ENCODE results near the gene CCDC159.
"Not testable (repeated sequence)": the region's sequence is repeated elsewhere in the genome, so short reads cannot be mapped to it uniquely, and the experiment has no call there.

Gene CCDC159

DNA sequence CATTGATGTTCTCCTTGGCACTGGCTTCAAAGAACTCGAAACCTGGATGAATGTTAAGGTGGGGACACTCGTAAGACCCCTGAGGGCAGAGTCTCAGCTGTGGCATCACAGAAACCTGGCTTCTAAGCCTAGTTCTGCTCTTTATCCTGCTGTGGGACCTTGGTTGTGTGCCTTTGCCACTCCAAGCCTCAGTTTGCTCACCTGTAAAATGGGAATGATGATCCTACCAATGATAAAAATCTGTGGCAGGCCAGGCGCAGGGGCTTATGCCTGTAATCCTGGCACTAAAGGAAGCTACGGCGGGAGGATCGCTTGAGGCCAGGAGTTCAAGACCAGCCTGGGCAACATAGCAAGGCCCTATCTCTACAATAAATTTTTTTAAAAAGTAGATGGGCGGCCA, 20.8 kb upstream of the CCDC159 start:
- no peak overlapping the region for H3K4me3 ChIP-seq (ENCODE audit: low read length)
- no peak for TF ChIP-seq ZNF274 (IDR thresholded peaks at IDR 0.05; ENCODE audit: low read depth, low read length)

DNA sequence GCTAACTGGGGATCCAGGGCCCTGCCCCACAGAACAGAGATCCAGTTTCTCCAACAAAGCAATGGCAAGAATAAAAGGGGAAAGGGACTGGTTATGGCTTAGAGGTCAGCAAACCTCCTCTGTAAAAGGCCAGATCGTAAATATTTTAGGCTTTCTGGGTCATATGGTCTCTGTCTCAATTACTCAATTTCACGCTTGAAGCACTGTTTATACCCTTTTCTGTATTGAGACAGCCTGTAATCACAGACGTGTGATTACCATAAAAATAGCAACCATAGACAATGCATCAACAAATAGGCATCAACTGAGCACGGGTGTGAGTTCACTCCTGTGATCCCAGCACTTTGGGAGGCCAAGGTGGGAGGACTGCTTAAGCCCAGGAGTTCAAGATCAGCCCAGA, 16.2 kb upstream of the CCDC159 start:
- TF ChIP-seq ZNF274 (IDR thresholded peaks at IDR 0.05; ENCODE audit: low read depth, low read length): no peak
- no peak overlapping the region for H3K4me3 ChIP-seq (ENCODE audit: low read length)

DNA sequence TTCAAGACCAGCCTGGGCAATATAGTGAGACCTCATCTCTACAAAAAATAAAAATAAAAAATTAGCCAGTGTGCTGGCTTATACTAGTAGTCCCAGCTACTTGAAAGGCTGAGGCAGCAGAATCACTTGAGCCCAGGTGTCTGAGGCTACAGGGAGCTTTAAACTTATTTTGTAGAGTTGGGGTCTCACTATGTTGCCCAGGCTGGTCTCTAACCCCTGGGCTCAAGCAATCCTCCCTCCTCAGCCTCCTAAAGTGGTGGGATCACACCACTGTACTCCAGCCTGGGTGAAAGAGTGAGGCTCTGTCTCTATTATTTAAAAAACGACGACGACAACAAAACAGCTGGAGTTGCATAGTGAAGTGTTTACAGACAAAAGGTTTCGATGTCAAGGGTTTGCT, 14.8 kb upstream of the CCDC159 start:
- no peak overlapping the region for H3K4me3 ChIP-seq (ENCODE audit: low read length)
- TF ChIP-seq ZNF274 (IDR thresholded peaks at IDR 0.05; ENCODE audit: low read depth, low read length): no peak

DNA sequence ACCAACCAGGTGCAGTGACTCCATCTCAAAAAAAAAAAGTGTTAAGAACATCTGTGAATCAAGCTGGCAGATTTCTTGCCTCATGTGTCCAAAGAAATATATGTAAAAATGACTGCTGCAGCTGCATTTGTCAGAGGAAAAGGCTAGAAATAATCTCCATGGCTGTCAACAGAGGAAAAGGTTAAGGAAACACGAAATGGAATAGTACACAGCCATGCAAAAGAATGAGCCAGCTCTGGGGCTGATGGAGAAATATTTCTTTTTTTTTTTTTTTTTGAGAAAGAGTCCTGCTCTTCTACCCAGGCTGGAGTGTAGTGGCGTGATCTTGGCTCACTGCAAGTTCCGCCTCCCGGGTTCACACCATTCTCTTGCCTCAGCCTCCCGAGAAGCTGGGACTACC, 13.5 kb upstream of the CCDC159 start:
- no peak overlapping the region for H3K4me3 ChIP-seq (ENCODE audit: low read length)
- TF ChIP-seq ZNF274 (IDR thresholded peaks at IDR 0.05; ENCODE audit: low read depth, low read length): no peak

DNA sequence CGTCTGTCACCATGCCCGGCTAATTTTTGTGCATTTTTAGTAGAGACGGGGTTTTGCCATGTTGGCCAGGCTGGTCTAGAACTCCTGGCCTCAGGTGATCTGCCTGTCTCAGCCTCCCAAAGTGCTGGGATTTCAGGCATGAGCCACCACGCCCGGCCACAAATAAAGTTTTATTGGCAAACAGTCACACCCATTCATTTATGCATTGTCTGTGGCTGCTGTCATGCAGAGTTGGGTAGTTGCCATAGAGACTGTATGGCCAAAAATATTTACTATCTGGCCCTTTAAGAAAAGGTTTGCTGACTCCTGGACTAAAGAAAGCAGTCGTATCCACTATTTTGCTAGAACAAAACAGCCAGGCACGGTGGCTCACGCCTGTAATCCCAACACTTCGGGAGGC, 12.5 kb upstream of the CCDC159 start:
- H3K4me3 ChIP-seq (ENCODE audit: low read length): not testable (repeated sequence)

DNA sequence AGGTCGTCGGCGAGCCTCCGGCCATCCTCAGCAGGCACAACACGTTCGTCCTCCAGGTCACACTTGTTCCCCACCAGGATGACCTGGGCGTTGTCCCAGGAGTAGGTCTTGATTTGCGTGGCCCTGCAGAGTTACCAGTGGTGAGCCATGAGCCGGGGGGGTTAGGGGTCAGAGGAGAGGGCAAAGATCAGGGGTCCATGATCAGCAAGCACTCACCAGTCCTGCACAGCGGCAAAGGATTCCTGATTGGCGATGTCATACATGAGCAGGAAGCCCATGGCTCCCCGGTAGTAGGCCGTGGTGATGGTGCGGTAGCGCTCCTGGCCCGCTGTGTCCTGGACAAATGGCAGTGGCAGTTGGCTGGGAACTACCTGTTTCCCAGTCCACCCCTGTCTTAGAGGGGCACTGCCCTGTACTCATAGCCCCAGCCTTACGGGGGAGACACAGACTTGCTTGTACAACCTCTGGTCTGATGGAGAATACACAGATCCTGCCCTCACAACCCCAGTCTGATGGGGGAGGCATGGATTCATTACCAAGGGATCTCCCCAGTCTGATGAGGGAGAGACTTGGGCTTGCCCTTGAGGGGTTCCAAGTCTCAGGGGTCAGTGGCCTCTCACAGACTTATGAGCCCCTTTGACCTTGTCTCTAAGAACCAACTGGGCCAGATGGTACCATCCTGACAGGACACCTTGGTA, 10.7 kb upstream of the CCDC159 start:
- H3K4me3 ChIP-seq (ENCODE audit: low read length): no peak overlapping the region
- no peak for TF ChIP-seq ZNF274 (IDR thresholded peaks at IDR 0.05; ENCODE audit: low read depth, low read length)

DNA sequence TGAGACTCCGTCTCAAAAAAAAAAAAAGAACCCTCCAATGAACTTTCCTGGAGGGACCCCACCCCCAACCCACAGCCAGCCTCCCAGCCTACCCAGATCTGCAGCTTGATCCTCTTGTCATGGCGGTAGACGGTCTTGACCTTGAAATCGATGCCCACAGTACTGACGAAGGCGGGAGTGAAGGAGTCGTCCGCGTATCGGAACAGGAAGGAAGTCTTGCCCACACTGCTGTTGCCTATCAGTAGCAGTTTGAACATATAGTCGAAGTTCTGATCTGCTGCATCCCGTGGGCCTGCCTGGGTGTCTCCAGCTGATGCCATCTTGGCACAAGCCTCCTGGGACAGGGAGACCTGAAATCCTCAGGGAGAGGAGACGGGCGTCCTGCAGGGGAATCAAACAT, 9.2 kb upstream of the CCDC159 start:
- no peak for TF ChIP-seq ZNF274 (IDR thresholded peaks at IDR 0.05; ENCODE audit: low read depth, low read length)
- H3K4me3 ChIP-seq (ENCODE audit: low read length): no peak overlapping the region

DNA sequence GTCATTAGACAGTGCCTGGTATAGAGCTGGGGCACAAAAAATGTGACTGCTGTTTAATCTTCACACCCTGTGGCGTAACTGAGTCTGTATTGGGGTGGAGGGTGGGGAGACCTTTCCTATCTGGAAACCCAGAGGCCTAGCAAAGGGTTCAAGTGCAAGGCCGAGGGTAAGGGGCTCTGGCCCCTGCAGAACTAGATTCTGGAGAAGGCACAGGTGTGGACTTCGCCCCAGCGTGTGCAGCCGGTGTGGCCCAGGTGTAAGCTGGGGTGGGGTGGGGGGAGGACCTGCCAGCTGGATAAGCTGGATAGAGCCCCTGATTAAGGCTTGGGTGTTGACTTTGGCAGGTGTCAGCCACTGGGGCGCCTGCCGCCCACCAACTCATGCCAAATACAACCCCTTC, 8.2 kb upstream of the CCDC159 start:
- no peak overlapping the region for H3K4me3 ChIP-seq (ENCODE audit: low read length)

DNA sequence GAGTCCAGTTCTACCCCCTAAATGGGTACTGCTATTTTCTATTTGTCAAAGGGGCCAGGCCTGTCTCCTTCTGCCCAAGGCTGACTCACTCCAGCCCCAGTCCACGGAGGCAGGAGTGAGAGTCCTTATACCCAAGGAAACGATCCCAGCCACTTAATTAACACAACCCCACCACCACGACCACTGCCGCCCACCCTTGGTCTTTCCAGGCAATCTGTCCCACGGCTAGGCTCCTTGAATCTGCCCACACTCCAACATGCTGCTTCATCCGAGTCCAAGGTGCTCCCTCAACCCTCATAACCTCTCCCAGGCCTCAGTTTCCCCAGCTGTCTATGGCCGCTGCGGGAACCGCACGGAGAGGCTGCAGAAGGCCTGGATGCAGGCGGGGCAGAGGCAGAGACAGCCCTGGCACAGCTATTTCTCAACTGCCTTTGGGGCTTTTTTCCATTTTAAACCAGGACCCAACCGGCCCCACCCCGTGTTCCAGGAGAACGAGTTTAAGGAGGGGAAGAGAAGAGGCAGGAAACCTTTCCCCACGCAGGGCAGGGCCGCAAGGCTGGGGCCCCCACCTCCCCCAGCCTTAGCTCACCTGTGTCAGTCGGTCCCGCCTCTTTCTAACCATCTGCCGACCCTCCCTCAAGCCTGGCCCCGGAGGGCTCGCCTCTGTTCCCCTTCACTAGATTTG, 7.6 kb upstream of the CCDC159 start:
- TF ChIP-seq ZNF274 (IDR thresholded peaks at IDR 0.05; ENCODE audit: low read depth, low read length): no peak
- peak overlapping the region; percentile 63; the same call in 1 of the 2 replicates for H3K4me3 ChIP-seq (ENCODE audit: low read length)

More for the DNA sequence above, 8.2 kb upstream of the CCDC159 start:
- no peak for TF ChIP-seq ZNF274 (IDR thresholded peaks at IDR 0.05; ENCODE audit: low read depth, low read length)

DNA sequence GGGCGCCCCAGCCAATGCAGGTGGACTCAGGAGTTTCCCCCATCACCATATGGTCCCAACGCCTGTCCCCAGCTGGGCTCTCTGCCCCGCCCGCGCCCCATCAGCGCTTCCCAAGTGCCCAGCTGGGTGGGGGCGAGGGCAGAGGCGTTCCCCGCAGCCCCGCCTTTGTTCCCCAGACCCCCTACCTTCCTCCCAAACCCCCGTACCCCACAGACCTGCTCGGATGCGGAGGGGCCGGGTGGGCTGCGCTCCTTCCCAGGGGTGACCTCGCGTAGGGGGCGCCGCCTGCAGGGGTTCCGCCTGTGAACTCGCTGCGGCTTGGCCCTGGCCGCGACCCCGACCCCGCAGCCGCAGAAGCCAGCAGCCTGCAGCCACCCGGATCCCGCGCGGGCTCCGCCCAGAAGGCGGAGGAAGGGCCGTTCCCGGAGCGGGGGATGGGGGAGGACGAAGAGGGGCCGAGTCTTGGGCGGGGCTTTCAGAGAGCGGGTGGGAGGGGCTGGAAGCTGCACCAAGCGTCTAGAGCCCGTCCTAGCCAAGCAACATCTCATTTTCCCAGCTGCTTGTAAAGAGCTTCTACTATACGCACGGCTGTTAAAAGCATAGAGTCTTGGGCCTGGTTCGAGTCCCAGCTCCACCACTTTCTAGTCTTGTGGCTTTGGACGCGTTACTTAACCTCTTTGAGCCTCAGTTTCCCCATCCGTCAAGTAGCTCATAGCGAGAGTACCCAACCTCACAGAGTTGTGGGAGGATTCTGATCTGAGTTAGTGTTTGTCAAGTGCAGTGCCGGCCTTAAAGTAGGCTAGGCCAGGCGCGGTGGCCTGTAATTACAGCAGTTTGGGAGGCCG, 6.8 kb upstream of the CCDC159 start, which contains the start of gene RAB3D:
RAB3D (minus strand) TSS at position 404 of the 845 bp plus-strand sequence. CDS start 2,258 bp downstream, outside the sequence.
- H3K4me3 ChIP-seq (ENCODE audit: low read length): peak within 1 kb of the TSS; percentile 63; the same call in 1 of the 2 replicates
- no peak for TF ChIP-seq ZNF274 (IDR thresholded peaks at IDR 0.05; ENCODE audit: low read depth, low read length)

DNA sequence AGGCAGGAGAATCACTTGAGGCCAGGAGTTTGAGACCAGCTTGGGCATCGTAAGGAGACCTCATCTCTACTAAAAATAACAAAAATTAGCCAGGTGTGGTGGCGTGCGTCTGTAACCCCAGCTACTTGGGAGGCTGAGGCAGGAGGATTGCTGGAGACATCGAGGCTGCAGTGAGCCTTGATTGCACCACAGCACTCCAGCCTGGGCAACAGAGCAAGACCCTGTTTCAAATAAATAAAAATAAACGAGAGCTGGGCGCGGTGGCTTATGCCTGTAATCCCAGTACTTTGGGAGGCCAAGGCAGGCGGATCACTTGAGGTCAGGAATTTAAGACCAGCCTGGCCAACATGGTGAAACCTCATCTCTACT, 6.2 kb upstream of the CCDC159 start:
- peak overlapping the region; percentile 63; the same call in 1 of the 2 replicates for H3K4me3 ChIP-seq (ENCODE audit: low read length)

DNA sequence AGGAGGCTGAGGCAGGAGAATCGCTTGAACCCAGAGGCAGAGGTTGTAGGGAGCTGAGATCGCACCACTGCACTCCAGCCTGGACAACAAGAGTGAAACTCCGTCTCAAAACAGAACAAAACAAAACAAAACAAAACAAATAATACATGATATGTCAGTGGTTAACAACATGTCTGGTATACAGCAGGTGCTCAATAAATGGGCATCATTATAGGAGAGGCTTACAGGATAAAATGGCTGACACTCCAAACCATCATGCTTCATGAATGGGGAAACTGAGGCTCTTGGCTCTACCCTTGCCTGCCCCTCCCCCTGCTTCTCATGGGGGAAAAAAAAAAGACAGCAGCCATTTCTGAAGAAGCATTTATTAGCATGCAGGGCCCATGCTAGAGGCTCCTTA, 3.9 kb upstream of the CCDC159 start:
- TF ChIP-seq ZNF274 (IDR thresholded peaks at IDR 0.05; ENCODE audit: low read depth, low read length): no peak
- H3K4me3 ChIP-seq (ENCODE audit: low read length): no peak overlapping the region

DNA sequence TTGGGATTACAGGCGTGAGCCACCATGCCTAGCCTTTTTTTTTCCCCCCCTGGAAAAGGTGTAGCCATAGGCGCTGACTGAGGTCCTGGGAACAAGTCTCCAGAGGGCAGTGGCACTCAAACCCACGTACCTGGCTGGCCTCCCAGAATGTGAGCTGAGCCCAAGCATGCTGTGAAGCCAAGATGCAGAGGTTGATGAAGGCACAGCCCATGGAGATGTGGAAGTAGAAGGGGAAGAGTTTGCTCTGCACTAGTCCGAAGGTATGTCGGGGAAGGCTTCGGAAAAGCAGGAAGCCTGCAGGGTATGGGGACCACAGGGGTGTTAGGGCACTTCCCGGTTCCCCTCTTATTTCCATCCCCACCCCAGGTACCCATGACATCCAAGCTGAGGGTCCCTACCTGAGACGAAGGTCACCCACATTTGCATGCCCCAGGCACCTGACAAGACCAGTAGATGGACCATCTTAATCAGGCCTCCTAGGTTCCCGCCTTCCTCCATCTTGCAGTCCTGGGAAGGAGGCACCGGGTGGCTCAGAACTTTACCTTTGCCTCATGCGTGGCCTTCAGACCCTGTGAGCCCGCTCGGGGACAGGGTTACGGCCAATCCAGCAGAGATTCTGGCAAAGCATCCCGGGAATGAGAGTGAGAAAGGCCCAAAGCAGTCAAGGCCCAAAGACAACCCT, 1.1 kb upstream of the CCDC159 start:
- peak overlapping the region; percentile 71 for H3K4me3 ChIP-seq (ENCODE audit: low read length)
- no peak for TF ChIP-seq ZNF274 (IDR thresholded peaks at IDR 0.05; ENCODE audit: low read depth, low read length)

DNA sequence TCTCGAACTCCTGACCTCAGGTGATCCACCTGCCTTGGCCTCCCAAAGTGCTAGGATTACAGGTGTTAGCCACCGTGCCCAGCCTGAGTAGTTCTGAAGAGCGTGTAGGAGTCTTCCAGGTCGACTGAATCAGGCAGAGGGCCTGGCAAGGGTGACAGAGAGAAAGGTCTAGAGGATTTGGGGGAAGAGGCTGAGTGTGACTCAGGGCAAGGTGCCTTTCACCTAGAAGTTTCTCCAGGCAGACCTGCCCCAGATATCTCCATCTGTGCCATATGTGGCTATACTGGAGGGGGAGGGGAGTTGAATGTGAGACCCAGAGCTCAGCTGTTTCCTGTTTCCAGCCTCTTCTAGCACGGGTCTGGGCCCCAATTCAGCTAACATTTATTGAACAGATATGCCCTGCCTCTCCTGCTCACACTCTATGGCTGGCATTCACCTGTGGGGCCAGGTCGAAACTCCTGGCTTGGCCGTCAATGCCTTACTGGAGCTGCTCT, 1.3 kb downstream of the CCDC159 start:
- no peak for TF ChIP-seq ZNF274 (IDR thresholded peaks at IDR 0.05; ENCODE audit: low read depth, low read length)
- no peak overlapping the region for H3K4me3 ChIP-seq (ENCODE audit: low read length)

Measured in GM08714 (cell line).